Neural cell (in vitro differentiated cells): Measurements from ENCODE around the gene FAM53B.

Source experiments
- CTCF ChIP-seq: fragments of 450-650 bp; IDR thresholded peaks from 2 replicates; pipeline ENCODE4 v1.5.1; 2014; ENCODE audit warnings: antibody characterized with exemption, mild to moderate bottlenecking, moderate library complexity; ENCODE audit not compliant: poor library complexity, severe bottlenecking
- EP300 ChIP-seq: fragments of 450-650 bp; conservative IDR thresholded peaks from 2 replicates; pipeline ENCODE4 v1.6.1; 2014; ENCODE audit warnings: antibody characterized with exemption, mild to moderate bottlenecking, moderate library complexity; ENCODE audit not compliant: poor library complexity, severe bottlenecking
- EZH2 ChIP-seq: fragments of 200-600, 300-800 bp; shearing (Covaris generic), sonication (generic); IDR thresholded peaks from 2 replicates; pipeline ENCODE4 v1.6.1; 2014; ENCODE audit warnings: antibody characterized with exemption, low read length, borderline replicate concordance, mild to moderate bottlenecking; ENCODE audit not compliant: insufficient read depth, poor library complexity, severe bottlenecking
- REST ChIP-seq: IDR thresholded peaks from 2 replicates; pipeline ENCODE4 v1.6.1; 2012; ENCODE audit warnings: borderline replicate concordance
- SMC3 ChIP-seq: fragments of 450-650 bp; conservative IDR thresholded peaks from 2 replicates; pipeline ENCODE4 v1.6.1; 2014; ENCODE audit warnings: antibody characterized with exemption, mild to moderate bottlenecking, moderate library complexity; ENCODE audit not compliant: poor library complexity
- TAF1 ChIP-seq: IDR thresholded peaks from 2 replicates; pipeline ENCODE4 v1.6.1; 2012; ENCODE audit warnings: low read depth

- TF ChIP-seq CTCF, result no peak
- TF ChIP-seq EZH2, result no peak
- no peak for TF ChIP-seq TAF1
- no peak for TF ChIP-seq REST
- no peak for TF ChIP-seq EP300
- no peak for TF ChIP-seq SMC3
Measured at GRCh38 chr10:124648738-124649137, 95.4 kb downstream of the FAM53B start.
